Activated CD4-positive, alpha-beta T cell treated with anti-CD3 and anti-CD28 coated beads, Interleukin-2, amount 50 U/mL, for 4 hours (primary cell): Measurements from ENCODE around the gene ADAP1.
"Not testable (repeated sequence)": the region's sequence is repeated elsewhere in the genome, so short reads cannot be mapped to it uniquely, and the experiment has no call there.

Experiments used
- DNase-seq, 2 experiments: peaks; one replicate each; pipeline ENCODE4 v3.0.0-alpha.2; 2020

The ADAP1 gene

DNA sequence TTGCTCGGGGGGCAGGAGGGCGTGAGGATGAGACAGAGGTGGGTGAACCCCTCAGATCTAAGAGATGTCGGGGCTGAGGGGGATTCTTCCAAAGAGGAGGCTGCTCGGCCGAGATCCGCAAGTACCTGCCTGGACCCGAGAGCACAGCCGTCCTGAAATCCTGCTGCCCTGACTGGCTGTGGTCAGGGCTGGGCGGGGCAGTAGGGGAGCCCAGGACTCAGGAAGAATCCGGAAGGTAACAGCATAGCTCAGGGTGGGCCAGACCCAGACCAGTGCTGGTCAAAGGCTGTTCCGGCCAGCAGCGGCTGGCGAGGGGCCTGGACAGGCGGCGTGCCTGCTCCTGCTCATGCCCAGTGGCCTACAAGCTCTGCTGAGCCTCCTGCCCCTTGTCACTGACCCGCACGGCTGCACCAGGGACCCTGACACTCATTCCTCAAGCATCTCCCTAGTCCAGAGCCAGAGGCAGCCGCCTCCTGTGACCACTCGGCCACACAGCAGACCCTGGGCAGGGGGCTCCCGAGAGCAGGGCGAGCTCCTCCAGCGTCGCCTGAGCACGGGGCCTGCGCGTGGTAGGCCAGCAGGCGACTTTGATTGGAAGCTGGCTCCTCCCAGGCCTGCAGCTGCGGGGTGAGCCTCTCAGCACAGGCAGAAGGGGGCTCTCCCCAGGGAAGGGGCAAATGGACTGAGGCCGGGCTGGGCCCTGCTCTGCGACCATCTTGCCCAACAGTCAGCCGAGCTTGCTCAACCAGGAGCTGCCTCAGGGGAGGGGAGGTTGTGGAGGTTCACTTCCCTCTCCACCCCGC lies 3.1 kb upstream of the ADAP1 start:
- DNase-seq = no peak

DNA sequence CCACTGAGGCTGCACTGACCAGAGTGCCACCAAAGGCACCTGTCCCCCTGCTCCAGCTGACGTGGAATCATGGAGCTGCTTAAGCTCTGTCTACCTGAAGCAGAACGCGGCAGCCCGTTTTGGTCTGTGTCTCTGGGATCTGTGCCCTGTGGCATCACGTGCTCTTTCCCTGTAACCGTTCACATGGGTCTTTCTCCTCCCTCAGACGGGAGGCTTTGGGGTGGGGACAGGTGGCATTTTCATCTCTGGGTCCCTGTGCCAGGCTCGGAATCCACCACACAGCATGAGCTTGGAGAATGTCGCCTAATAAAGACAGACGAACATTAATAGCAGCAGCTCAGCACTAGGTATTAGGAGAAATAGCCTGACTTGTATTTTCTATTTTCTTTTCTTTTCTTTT lies 1.6 kb upstream of the ADAP1 start:
- no peak for DNase-seq

DNA sequence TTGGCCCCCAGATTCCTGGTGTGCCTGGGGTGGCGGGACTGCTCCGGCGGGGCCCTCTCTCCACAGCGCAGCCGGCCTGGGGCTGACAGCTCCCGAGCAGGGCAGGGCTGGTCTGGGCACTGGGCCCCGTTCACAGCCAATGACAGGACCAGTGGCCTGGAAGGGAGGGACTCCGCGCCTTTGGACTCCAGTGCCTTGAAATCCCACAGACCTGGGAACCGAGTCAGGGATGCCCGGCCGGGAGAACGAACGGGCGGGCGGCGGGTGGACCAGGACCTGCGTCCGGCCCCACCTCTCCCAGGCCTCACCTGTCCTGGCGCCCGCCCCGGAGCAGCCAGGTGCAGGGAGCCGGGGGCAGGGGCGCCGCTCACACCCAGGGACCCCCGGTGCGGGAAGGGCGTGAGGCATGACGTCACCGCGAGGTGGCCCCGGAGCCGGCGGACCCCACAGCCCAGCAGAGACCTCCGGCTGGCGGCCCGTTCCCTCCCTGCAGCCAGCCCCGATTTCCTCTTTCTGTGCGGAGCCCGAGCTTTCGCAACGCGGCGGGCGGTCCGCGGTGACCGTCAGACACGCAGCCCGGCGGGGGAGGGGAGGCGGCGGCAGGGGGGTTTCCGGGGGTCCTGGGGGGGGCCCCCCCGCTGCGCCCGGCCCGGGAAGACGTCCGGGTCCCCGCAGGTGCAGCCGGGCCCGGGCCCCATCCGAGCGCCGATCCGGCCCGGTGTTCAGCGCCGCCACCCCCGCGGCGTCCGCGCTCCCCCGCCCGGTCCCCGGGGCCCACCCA lies 743 bp downstream of the ADAP1 start:
- no peak for DNase-seq

DNA sequence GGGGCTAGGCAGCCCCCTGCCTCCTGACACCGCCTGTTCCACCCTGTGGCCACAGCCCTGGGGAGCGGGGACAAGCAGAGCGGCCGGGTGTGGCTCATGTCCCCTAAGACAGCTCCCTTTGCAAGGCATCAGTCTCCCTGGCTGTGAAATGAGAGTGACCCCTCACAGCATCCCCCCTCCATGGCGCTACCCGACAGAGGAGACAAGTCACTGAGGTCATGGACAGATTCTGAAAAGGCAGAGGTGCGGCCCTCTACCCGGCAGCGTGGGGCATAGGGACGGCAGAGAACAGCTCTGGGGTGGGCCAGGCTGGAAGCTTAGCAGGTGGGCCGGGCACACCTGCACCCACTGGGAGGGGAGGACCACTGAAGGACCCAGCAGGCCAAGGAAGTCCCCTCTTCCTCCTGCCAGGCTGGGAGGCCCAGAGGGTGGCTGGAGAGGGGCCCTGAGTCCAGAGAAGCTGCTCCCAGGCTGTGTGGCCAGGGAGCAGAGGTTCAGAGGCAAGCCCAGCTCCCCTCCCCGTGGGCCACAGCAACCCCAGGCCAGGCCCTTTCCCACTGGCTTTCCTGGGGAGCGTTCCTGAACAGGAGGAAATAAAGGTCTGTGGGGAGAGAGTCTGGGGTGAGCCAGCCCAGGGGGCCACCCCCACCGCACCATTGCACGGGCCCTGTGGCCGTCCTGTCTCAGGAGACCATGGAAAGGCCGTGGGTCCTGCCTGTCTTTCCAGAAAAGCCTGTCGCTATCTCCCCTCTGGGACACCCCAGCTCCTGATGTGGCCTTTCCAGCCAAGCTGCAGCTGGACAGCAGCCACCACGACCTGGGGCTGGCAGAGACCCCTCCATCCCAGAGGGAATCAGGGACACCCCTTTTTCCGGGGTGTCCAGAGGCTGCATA lies 1.7 kb downstream of the ADAP1 start:
- DNase-seq = no peak

DNA sequence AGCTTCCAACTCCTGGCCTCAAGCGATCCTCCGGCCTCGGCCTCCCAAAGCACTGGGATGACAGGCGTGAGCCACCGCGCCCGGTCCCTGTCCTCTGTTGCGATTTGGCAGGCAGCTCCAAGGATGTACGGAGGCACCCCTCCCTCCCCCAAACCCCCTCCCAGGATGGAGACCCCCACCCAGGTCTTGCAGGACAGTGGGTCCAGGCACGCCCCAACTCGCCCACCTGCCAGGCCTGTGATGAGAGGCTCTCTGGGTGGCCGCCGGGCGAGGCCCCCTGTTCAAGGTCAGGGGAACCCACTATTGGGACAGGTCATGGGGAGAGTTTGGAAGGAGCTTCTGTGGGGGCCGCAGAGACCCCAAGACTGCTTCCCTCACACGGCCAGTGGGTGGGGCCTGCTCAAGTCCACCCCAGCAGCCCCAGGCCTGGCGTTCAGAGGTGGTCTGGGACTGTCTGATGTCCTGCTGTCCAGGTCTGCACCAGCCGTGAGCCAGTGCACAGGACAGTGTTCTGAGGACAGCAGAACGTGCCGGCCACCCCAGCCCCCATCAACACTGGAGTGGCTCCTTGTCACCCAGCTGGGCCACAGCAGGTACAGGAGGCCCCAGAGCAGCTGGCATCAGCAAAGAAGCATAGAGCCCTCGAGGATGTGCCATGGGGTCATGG lies 2.5 kb downstream of the ADAP1 start:
- no peak for DNase-seq

DNA sequence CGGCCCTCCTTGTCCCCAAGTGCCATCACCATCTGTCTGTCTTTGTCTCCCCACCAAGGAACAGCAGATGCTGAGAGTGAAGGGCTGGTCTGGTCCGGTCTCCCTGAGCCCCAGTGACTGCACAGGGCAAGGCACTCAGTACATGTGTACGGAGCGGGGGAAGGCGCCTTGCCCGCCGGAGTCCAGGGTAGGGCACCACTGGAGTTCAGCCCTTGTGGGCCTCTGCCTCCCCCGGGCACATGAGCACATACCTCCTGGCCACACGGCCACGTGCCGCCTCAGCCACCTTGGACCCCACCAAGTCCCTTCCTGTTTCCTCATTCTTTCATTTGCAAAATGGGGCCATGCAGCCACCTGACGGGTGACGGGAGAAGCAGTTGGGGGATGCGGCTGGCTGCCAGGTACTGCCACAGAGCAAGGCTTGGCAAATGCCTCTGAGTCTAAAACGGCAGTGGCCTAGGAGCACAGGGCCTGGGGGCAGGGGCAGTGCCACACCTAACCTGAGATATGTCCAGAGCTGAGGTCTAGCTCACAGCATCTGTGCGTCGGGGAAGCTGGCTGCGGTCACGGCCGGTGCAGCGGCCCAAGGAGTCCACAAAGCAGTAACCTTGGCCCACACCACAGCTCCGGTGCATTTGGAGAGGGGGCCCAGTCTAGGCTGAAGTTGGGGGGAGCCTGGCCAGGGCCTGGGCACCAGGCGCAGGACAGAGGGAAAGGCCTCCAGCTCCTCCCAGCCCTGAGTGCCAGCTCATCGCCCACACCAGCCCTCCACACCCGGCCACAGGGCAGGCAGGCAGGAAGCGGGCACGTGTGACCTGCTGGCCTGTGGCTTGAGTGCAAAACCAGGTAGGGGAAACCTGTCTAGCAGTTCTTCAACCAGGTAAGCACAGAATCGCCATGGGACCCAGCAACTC lies 5.2 kb downstream of the ADAP1 start:
- no peak for DNase-seq

DNA sequence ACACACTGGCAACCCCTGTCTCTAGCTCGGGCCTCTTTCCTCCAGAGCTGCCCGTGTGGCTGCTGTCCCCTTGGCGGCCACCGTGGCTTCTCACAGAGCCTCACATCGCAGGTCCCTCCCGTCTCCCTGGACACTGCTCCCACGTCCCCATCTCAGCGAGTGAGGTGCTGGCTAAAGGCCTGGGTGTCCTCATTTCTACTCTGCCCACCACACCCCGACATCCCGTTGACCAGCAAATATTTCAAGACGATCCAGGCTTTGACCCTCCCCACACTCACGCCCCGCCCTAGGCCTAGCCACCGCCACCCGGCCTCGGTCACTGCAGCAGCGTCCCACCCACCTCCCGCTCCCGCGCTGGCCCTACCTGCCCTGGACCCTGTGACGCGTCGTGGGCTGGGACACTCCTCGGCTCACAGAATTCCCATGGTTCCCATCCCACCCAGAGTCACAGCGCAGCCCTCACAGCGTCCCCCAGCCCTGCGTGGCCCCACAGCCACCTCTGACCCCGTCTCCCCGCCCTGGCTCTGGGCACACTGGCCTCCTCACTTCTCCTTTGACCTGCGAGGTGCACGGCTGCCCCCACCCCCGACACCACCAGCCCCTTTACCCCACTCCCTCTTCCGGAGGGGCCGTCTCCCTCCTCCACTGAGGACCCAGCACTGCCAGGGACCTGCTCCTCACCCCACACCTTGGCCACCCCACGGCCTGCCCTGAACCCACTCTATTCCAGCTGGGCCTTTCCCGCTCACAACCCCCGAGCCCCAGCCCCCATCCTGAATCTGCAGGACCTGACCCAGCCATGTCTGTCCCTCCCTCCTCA lies 6.9 kb downstream of the ADAP1 start:
- no peak for DNase-seq

DNA sequence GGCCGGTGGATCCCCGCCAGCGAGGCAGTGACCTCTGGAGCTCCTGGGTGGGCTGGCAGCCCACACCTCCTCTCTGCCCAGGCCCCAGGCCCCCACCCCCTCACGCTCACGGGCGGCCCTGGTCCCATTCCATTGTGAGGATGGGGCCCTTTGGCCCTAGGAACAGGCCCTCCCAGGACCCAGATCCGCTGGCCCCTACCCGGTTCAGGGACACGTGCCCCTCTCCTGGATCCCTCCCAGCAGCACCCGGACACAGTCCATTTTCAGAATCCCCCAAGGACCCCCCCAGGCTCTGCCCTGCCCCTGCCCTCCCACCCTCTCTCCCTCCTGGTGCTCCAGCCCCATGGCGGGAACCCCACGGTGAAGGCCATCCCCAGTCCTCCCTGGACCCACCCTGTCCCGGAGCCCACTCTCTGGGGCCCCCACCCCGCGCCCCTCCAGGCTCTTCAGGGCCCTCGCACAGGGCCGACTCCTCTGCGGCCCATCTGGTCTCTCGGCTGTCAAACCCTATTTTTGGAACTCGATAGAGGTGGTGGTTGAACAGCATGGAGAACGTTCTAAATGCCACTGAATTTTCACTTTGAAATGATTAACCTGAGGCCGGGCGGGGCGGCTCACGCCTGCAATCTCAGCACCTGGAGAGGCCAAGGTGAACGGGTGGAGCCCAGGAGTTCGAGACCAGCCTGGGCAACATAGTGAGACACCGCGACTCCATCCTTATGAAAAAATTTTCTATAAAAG lies 8.1 kb downstream of the ADAP1 start:
- no peak for DNase-seq

DNA sequence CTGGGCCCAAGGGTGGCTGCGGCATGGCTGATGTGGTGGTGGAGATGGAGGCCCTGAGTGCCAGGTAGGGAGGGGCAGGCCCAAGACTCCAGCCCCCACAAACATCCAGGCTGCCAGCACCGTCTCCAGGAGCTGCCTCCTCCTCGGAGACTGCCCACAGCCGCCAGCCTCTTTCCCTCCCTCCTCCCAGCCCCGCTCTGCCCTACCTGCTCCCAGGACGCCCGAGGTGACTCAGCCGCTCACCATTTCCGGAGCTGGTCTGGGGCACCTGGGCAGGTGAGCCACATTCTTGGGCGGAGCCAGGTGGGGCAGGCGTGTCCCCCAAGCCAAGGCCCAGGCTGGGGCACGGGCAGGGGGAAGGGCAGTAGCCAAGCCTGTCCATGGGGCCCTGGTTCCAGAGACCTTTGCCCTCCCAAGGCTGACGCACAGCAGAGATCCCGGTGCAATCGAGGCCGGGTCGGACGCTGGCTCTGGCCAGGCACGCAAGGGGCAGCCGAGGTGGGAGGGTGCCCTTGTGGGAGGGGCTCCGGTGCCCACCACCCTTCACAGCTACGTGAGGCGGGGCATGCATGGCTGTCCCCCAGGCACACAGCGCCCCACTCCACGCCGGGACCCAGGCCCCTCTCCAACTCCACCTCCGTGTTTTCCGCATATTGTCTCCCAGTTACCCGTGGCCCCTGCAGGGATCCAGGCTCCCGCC lies 8.8 kb downstream of the ADAP1 start:
- DNase-seq = no peak

DNA sequence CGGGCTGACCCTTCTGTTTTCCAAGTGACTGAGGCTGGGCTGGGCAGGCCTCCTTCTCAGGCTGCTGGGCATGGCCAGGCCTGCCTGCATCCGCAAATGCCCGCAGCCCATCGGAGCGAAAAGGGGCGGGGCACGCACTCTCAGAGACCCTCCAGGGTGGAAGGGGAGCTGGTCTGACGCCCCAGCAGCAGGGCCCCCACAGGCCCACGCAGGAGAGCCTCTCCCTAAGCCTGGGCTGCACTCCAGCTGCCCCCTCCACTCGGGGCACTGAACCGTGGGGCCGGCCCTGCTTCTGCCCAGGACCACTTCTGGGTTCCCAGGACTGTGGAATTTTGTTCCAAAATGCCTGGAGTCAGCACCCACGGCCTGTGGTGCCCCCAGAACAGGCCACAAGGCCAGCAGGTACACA lies 9.3 kb downstream of the ADAP1 start:
- no peak for DNase-seq

DNA sequence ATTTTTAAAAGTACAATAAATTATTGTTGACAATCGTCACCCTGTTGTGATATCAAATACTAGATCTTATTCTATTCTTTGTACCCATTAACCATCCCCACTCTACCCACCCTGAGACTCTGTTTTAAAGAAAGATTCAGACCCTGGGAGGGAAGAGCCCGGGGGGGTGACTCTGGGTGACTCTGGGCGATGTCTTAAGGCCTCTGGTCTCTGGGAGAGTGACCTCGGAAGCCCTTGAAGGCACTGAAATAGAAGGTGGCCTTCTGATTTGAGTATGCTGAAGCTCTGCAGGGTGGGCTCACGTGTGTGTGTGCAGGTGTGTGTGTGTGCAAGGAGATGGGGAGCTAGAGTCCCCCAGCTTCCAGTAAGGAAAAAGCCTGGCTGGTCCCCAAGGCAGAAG lies 9.7 kb downstream of the ADAP1 start:
- DNase-seq = no peak

DNA sequence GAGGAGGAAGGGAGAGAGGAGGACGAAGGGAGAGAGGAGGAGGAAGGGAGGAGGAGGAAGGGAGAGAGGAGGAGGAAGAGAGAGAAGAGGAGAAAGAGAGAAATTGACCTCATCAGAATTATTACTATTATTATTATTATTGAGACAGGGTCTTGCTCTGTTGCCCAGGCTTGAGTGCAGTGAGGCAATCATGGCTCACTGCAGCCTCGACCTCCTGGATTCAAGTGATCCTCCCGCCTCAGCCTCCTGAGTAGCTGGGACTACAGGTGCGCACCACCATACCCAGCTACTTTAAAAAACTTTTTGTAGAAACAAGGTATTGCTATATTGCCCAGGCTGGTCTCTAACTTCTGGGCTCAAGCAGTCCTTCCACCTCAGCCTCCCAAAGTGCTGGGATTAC lies 10.7 kb downstream of the ADAP1 start:
- not testable (repeated sequence) for DNase-seq

DNA sequence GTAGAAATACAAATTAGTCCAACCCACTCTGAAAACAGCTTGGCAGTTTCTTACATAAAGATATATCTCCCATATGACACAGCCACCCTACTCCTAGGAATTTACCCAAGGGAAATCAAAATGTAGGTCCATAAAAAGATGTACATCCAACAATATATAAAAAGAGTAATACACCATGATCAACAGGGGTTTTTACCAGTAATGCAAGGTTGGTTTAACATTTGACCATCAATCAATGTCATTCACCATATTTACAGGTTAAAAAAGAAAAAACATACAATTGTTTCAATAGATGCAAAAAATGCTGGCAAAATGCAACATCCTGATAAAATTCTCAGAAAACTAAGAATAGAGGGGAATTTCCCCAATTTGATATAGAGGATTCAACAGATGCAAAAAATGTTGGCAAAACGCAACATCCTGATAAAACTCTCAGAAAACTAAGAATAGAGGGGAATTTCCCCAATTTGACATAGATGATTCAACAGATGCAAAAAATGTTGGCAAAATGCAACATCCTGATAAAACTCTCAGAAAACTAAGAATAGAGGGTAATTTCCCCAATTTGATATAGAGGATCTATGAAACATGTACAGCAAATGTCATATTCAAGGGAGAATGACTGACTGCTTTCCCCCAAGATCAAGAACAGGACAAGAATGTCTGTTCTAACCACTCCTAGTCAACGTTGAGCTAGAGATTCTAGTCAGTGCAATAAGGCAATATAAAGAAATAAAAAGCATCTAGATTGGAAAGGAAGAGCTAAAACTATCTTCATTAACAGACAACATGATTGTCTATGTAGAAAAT lies 13.7 kb downstream of the ADAP1 start:
- no peak for DNase-seq

DNA sequence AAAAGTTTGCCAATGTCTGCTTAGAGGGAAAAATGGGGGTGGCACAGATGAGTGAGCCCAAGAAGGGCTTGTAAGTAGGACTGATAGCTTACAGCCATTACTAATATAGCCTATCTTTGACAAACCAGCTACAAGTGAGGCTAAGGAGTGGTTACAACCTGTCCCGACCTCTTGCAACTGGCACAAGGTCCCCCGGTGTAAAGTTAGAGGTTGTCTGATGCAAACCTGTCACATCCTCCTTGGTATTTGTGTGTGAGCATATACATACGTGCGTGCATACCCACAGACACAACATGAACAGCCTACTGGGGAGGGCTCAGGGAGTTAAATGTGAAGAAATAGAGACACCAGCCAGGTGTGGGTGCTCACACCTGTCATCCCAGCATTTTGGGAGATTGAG lies 14.6 kb downstream of the ADAP1 start:
- DNase-seq = no peak

DNA sequence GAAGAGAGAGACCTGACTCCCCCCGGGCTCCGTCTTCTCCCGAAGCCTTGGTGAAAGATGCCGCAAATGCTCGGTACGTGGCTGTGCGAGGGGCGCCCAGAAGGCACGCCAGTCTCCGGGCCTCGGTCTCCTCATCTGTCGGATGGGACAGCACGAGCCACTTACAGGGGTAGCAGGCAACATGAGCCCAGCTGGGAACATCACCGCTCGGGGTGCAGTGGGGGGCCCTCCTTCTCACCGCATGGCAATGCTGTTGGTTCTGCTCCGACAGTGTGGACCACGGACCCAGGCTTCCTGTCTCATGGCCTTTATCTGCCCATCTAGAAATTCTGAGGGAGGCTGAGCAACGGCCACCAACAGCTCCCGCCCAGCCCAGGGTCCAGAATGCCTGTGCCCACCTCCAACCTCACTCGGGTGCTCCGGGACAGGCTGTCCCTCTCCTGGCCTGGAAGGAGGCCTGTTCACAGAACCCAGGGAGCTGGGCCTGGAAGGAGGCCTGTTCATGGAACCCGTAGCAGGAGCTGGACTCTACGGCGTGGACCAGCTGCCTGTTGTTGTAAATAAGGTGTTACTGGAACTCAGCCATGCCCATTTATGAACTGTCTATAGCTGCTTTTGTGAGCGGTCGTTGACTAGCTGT lies 15.8 kb downstream of the ADAP1 start:
- DNase-seq = no peak

DNA sequence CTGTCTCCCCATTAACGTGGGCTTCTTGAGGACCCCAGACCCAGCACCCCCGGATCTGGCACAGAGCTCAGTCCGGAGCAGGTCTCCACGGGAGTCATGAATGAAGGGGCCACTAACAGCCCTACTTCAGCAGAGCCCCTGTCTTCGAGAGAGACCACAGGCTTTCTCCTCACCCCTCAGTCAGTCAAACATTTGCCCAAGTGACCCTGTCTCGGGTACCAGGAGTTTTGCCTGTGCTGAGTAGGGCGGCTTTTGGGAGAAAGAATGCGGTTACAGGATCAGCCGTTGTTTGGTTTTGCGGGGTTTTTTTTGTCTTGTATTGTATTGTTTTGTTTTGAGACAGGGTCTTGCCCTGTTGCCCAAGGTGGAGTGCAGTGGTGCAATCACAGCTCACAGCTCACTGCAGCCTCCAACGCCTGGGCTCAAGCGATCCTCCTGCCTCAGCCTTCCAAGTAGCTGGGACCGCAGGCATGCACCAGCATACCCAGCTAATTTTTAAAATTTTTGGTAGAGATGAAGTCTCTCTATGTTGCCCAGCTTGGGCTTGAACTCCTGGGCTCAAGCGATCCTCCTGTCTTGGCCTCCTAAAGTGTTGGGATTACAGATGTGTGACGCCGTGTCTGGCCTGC lies 16.5 kb downstream of the ADAP1 start:
- no peak for DNase-seq

DNA sequence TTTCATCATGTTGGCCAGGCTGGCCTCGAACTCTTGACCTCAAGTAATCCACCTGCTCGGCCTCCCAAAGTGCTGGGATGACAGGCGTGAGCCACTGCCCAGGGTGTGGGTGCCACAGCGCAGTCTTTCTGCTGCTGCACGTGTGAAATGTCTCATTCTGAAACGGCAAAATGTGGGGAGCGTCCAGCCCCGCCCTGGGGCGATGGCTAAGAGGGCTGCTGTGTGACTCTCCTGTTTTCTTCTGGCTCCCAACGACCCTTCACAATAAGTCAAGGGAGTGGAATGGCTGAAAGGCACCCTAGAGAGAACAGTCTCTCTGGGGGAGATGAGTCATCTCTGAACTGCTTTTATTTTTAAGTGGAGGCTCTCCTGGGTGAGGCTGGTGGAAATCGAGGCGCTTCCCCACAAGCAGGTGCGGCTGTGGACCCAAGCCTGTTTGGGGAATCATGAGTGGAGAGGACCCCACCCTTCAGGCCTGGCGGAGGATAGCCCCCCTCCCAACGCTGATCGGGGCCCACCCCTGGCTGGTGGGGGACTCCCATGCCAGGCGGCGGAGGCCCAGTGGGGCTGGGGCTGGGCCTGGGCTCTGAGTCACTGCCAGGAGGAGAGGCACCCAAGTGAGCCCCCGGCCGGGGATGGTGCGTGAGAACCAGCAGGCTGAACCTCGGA lies 18.0 kb downstream of the ADAP1 start:
- DNase-seq = no peak
